AG04449 (cell line): ENCODE results near the gene DDR2.

Source experiments
- CTCF ChIA-PET: fragments of 350-600 bp; formaldehyde crosslinking; extraction: SDS; loops from one replicate; lab custom pipeline; 2021; ENCODE audit warnings: antibody characterized with exemption; lab: Yijun Ruan, JAX
- POLR2A ChIA-PET: fragments of 400-600, 350-600 bp; formaldehyde crosslinking; extraction: SDS; loops from one replicate; lab custom pipeline; 2020; ENCODE audit warnings: antibody characterized with exemption, inconsistent platforms; lab: Yijun Ruan, JAX
- DNase-seq: peaks from one replicate; pipeline ENCODE4 v3.0.0-alpha.2; 2010; ENCODE audit warnings: low read depth, low spot score
- H3K4me3 ChIP-seq: 2 replicates; pipeline ENCODE4 v1.5.1; 2011; ENCODE audit warnings: low read depth, mild to moderate bottlenecking, control low read depth, low read length
- CTCF ChIP-seq: IDR thresholded peaks from one replicate; pipeline ENCODE4 v1.5.1; 2011; ENCODE audit warnings: mild to moderate bottlenecking, moderate library complexity, low read length, control low read depth, inconsistent platforms; ENCODE audit not compliant: insufficient read depth; ENCODE audit errors: missing control alignments

The DDR2 gene

GRCh38 chr1:162708286-162708685 is 76.0 kb downstream of the DDR2 start:
- CTCF ChIA-PET = interaction anchor here (2.3 kb wide), 1 partner anchor 12 kb away, joined by 5 read pairs; no protein-coding TSS in a partner anchor
- H3K4me3 ChIP-seq = no peak overlapping the region
- TF ChIP-seq CTCF = no peak
- DNase-seq = no peak
- POLR2A ChIA-PET = no interaction called here

GRCh38 chr1:162709132-162709860 is 77.0 kb downstream of the DDR2 start:
- no peak for TF ChIP-seq CTCF
- DNase-seq = no peak
- POLR2A ChIA-PET = no interaction called here
- CTCF ChIA-PET = no interaction called here
- no peak overlapping the region for H3K4me3 ChIP-seq

- CTCF ChIA-PET = no interaction called here
- TF ChIP-seq CTCF = no peak
- DNase-seq = no peak
- POLR2A ChIA-PET = no interaction called here
- no peak overlapping the region for H3K4me3 ChIP-seq
These were observed 77.6 kb downstream of the DDR2 start for GRCh38 chr1:162709870-162710269.

- no peak overlapping the region for H3K4me3 ChIP-seq
- POLR2A ChIA-PET = no interaction called here
- no peak for TF ChIP-seq CTCF
- no peak for DNase-seq
- CTCF ChIA-PET = no interaction called here
These were observed 78.1 kb downstream of the DDR2 start for GRCh38 chr1:162710345-162710744.

- no peak overlapping the region for H3K4me3 ChIP-seq
- ChIA-PET CTCF (no interaction called here), POLR2A (interaction anchor here (1.0 kb wide), 1 partner anchor 16 kb away, joined by 3 read pairs; no protein-coding TSS in a partner anchor)
- no peak for TF ChIP-seq CTCF
- no peak for DNase-seq
These were observed 78.7 kb downstream of the DDR2 start for GRCh38 chr1:162710780-162711465.

- H3K4me3 ChIP-seq = no peak overlapping the region
- CTCF ChIA-PET = interaction anchor here (1.2 kb wide), 1 partner anchor 18 kb away, joined by 4 read pairs; no protein-coding TSS in a partner anchor
- TF ChIP-seq CTCF = no peak
- no peak for DNase-seq
- POLR2A ChIA-PET = no interaction called here
These were observed 80.2 kb downstream of the DDR2 start for GRCh38 chr1:162712317-162713029.
